ENCODE measurements around the gene OCIAD1. TPM values are rescaled to one million over a fixed set of nuclear protein-coding genes. Genes with fewer than 3 reads are reported as not detected.
A peak's percentile ranks its signal among the peaks of the same experiment; 100 is the strongest.

OCIAD1 gene, protein sequence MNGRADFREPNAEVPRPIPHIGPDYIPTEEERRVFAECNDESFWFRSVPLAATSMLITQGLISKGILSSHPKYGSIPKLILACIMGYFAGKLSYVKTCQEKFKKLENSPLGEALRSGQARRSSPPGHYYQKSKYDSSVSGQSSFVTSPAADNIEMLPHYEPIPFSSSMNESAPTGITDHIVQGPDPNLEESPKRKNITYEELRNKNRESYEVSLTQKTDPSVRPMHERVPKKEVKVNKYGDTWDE
- total RNA-seq, result 100 to 1,000 TPM; 140 to 147 TPM

DNA sequence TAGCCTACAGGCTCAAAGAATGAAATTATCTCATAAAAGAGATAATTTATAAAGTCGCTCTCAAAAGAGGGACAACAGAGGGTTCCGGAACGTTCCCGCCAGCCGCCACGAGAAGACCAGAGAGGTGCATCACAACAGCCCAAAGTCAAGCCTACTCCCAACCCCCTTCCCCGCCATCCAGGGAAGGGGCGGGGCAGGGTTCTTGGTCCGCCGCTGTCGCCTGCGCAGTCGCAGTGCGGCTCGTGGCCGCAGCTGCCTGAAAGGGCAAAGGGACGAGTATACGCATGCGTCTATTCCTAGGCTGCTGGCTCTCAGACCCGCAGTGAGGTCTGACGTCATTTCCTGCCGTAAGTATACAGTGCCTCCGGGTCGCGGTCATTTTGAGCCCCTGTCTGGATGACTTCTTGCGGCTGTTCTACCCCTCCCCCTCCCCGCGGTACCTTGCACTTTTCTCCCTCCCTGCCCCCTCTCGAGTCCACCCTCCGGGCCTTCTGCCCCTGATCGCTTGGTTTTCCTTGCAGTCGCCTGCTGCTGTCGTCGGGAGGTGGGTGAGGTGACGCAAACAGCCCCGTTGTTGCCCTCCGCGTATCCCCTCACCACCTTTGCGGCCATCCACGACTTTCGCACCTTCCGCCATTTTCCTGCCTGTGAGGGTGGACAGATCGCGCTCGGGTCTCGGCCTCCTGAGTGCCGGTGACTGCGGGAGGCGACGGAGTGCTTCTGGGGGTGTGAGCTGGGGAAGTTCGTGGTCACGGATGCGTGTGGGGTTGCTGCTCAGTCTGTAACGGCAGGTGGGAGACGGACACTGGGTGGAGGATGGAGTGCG is at the start of gene OCIAD1:
TSS of gene OCIAD1 (plus strand) at position 383 of the 826 bp plus-strand sequence. CDS start 1,537 bp downstream, outside the sequence.
- H3K4me3 Mint-ChIP-seq, result peak within 1 kb of the TSS; percentile 91 to 99
- peak; percentile 94 to 96 for DNase-seq
- H3K9me3 Mint-ChIP-seq, result peaks cover 5 to 9% of the 10 kb centered on the region in 2 donors
- peak within 1 kb of the TSS; percentile 99 for H3K27ac Mint-ChIP-seq
- peaks cover 6 to 14% of the 10 kb centered on the region in 2 donors for H3K36me3 Mint-ChIP-seq (ENCODE audit: insufficient read depth in 2 of 2)
- ATAC-seq (replicated peaks in 1 of 2), result peak; percentile 99
- H3K27me3 Mint-ChIP-seq (ENCODE audit: low read depth), result no peaks in the 10 kb centered on the region
- peaks cover 26% of the 10 kb centered on the region for H3K4me1 Mint-ChIP-seq (ENCODE audit: low read depth)

DNA sequence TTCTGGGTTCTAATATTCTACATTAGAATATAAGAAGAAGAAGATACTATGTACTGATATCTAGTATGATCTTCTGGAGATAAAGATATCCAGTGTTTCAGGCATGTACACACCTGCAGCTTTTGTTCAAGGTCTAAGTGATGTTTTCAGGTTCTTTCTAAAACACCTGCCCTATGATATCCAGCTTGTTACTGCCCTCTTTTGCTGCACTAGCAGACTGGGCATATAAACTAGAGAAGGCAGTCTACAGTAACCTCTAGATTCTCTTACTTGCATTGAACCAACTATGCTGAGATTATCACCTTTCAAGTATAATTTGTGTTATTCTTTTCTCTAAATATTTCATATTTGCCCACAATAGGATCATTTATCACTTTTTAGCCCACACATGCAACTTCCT is 48.9 kb upstream of the OCIAD1 start:
- Mint-ChIP-seq H3K36me3 (ENCODE audit: insufficient read depth in 2 of 2) (no peaks in the 10 kb centered on the region), H3K27me3 (ENCODE audit: low read depth) (no peaks in the 10 kb centered on the region), H3K4me1 (ENCODE audit: low read depth) (peaks cover 31% of the 10 kb centered on the region), H3K4me3 (no peak overlapping the region), H3K9me3 (no peaks in the 10 kb centered on the region), H3K27ac (no peak overlapping the region)
- DNase-seq (no peak), ATAC-seq (replicated peaks in 1 of 2) (no peak)

DNA sequence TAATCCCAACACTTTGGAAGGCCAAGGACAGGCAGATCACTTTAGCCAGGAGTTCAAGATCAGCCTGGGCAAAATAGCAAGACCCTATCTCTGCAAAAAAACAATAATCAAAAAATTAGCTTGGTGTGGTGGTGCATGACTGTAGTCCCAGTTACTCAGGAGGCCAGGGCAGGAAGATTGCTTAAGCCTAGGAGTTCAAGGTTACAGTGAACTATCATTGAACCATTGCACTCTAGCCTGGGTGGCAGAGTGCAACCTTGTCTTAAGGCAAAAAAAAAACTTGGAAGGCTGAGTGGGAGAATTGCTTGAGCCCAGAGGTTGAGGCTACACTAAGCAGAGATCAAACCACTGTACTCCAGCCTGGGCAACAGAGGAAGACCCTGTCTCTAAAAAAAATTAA is 45.6 kb upstream of the OCIAD1 start:
- H3K9me3 Mint-ChIP-seq, result no peaks in the 10 kb centered on the region
- no peak overlapping the region for H3K4me3 Mint-ChIP-seq
- H3K4me1 Mint-ChIP-seq (ENCODE audit: low read depth), result peaks cover 12% of the 10 kb centered on the region
- H3K27me3 Mint-ChIP-seq (ENCODE audit: low read depth), result no peaks in the 10 kb centered on the region
- H3K36me3 Mint-ChIP-seq (ENCODE audit: insufficient read depth in 2 of 2), result no peaks in the 10 kb centered on the region
- no peak overlapping the region for H3K27ac Mint-ChIP-seq
- DNase-seq, result no peak
- ATAC-seq (replicated peaks in 1 of 2), result no peak

DNA sequence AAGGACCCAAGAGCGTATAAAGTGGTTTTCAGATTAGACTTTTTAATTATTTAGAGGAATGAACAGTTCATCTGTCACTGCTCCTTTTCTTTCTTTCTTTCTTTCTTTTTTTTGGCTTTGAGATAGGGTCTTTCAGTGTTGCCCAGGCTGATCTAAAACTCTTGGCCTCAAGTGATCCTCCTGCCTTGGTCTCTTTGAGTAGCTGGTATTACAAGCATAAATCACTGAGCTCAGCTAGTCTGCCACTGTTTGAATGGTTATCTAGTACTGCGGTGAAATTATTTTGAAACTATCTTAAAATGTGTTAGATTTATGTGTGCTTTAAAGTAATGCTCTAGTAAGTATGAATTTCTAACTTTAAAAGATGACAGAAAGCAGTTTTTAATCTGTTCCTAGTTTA is 44.3 kb upstream of the OCIAD1 start:
- H3K27ac Mint-ChIP-seq, result no peak overlapping the region
- H3K4me1 Mint-ChIP-seq (ENCODE audit: low read depth), result peaks cover 1% of the 10 kb centered on the region
- H3K9me3 Mint-ChIP-seq, result peaks cover 0 to 1% of the 10 kb centered on the region in 2 donors
- DNase-seq (no peak), ATAC-seq (replicated peaks in 1 of 2) (no peak)
- H3K36me3 Mint-ChIP-seq (ENCODE audit: insufficient read depth in 2 of 2), result no peaks in the 10 kb centered on the region
- H3K4me3 Mint-ChIP-seq, result no peak overlapping the region
- no peaks in the 10 kb centered on the region for H3K27me3 Mint-ChIP-seq (ENCODE audit: low read depth)

DNA sequence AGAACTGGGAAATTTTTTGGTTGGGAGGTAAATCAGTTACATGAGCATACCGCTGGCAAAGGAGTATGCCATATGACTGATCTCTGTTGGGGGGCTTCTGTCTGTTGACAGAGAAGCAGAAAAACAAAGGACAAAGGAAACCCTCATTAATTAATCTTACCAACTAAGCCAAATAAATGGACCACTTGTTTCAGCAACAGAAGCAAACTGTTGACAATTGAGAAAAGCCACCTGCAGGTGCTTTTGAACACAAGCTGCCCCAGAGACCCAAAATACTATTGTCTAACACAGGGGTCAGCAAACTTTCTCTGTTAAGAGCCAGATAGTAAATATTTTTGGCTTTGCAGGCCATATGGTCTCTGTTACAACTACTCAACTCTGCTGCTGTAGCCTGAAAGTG is 43.8 kb upstream of the OCIAD1 start:
- Mint-ChIP-seq H3K4me1 (ENCODE audit: low read depth) (peaks cover 2% of the 10 kb centered on the region), H3K36me3 (ENCODE audit: insufficient read depth in 2 of 2) (no peaks in the 10 kb centered on the region), H3K9me3 (peaks cover 0 to 1% of the 10 kb centered on the region in 2 donors), H3K27ac (no peak overlapping the region), H3K4me3 (no peak overlapping the region), H3K27me3 (ENCODE audit: low read depth) (no peaks in the 10 kb centered on the region)
- DNase-seq (no peak), ATAC-seq (replicated peaks in 1 of 2) (no peak)

DNA sequence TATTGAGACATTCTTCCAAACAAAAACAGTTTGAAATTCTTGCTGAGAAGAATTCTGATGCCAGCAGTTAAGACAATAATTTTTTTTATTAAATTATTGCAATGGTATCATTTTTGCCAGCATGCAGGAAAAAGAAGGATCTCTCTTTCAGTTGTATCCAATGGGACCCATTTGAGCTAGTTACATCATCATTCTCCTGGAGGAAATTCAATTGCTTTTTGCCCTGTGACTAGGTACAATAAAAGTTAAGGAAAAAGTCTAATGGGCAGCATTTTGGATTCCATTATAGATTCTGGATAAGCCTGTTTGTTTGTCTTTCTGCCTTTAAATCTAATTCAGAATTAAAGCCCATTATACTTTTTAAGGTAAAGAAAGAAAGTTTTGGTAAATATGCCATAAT is 40.3 kb upstream of the OCIAD1 start:
- no peak overlapping the region for H3K4me3 Mint-ChIP-seq
- peaks cover 14% of the 10 kb centered on the region for H3K4me1 Mint-ChIP-seq (ENCODE audit: low read depth)
- peaks cover 0 to 1% of the 10 kb centered on the region in 2 donors for H3K9me3 Mint-ChIP-seq
- H3K27me3 Mint-ChIP-seq (ENCODE audit: low read depth), result no peaks in the 10 kb centered on the region
- DNase-seq (no peak), ATAC-seq (replicated peaks in 1 of 2) (no peak)
- H3K36me3 Mint-ChIP-seq (ENCODE audit: insufficient read depth in 2 of 2), result no peaks in the 10 kb centered on the region
- H3K27ac Mint-ChIP-seq, result no peak overlapping the region

DNA sequence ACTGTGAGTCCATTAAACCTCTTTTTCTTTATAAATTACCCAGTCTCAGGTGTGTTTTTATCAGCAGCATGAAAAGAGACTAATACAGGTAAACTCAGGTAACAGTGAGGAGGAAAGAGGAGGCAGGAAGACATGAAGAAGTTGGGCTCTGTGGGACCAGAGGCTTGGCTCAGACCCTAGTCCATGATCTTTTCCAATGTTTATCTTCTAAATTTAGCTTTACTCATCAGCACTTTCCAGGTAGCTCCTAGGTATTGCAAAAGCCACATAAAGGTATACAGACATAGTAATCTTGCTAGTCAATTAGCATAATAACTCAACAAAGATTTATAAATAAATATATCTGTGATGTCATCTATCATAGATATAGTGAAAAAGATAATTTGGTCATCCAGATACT is 39.6 kb upstream of the OCIAD1 start:
- Mint-ChIP-seq H3K4me3 (no peak overlapping the region), H3K36me3 (ENCODE audit: insufficient read depth in 2 of 2) (no peaks in the 10 kb centered on the region)
- no peak for DNase-seq

DNA sequence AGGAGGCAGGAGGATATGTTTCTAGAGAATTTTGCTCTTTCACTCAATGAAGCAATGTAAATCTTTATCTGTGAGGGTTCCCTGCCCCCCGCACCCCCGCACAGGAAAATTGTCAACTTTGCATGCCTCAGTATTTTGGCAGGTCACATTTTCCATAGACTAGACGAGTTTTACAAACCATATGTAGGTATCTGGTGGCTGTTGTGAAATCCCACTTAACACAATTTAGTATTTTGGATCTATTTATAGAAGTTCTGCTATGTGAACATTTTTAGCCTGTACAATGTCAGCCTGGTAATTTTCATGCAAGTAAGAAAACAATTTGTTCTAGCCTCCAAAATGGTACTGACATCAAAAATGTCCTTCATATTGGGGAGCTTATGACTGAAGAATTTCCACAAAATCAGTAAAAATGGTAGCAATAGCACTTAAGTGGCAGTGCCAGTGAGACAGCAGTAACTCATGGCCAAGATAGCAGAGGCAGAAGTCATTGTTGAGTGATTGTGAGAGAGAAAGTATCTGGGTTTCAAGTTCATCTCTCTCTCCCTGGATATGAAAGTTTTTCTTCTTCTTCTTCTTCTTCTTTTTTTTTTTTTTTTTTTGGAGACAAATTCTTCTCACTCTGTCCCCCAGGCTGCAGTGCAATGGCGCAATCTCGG is 38.4 kb upstream of the OCIAD1 start:
- Mint-ChIP-seq H3K27me3 (ENCODE audit: low read depth) (no peaks in the 10 kb centered on the region), H3K36me3 (ENCODE audit: insufficient read depth in 2 of 2) (no peaks in the 10 kb centered on the region), H3K4me1 (ENCODE audit: low read depth) (peaks cover 14% of the 10 kb centered on the region), H3K27ac (no peak overlapping the region), H3K9me3 (peaks cover 0 to 1% of the 10 kb centered on the region in 2 donors), H3K4me3 (no peak overlapping the region)
- ATAC-seq (replicated peaks in 1 of 2), result peak; percentile 40 to 44
- DNase-seq, result no peak

More for the DNA sequence above, 39.6 kb upstream of the OCIAD1 start:
- Mint-ChIP-seq H3K4me1 (ENCODE audit: low read depth) (peaks cover 14% of the 10 kb centered on the region), H3K27me3 (ENCODE audit: low read depth) (no peaks in the 10 kb centered on the region), H3K27ac (no peak overlapping the region), H3K9me3 (peaks cover 0 to 1% of the 10 kb centered on the region in 2 donors)
- ATAC-seq (replicated peaks in 1 of 2), result no peak

DNA sequence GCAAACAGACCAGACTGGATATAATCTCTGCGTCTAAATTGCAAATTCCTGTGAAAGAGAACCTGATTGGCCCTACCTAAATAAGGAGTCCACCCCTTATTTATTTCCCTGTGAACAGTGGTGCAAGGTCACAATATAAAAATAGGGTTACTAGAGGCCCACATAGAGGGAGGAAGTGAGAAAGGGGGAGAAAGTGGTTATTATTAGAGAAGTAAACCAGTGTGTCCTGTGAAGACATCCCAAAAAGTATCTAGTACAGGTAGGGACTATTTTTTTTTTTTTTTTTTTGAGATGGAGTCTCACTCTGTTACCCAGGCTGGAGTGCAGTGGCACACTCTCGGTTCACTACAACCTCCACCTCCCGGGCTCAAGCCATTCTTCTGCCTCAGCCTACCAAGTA is 35.8 kb upstream of the OCIAD1 start:
- DNase-seq (no peak), ATAC-seq (replicated peaks in 1 of 2) (no peak)
- H3K27ac Mint-ChIP-seq, result no peak overlapping the region
- no peaks in the 10 kb centered on the region for H3K36me3 Mint-ChIP-seq (ENCODE audit: insufficient read depth in 2 of 2)
- H3K4me1 Mint-ChIP-seq (ENCODE audit: low read depth), result peaks cover 14% of the 10 kb centered on the region
- H3K27me3 Mint-ChIP-seq (ENCODE audit: low read depth), result no peaks in the 10 kb centered on the region
- H3K4me3 Mint-ChIP-seq, result no peak overlapping the region
- peaks cover 0 to 1% of the 10 kb centered on the region in 2 donors for H3K9me3 Mint-ChIP-seq

DNA sequence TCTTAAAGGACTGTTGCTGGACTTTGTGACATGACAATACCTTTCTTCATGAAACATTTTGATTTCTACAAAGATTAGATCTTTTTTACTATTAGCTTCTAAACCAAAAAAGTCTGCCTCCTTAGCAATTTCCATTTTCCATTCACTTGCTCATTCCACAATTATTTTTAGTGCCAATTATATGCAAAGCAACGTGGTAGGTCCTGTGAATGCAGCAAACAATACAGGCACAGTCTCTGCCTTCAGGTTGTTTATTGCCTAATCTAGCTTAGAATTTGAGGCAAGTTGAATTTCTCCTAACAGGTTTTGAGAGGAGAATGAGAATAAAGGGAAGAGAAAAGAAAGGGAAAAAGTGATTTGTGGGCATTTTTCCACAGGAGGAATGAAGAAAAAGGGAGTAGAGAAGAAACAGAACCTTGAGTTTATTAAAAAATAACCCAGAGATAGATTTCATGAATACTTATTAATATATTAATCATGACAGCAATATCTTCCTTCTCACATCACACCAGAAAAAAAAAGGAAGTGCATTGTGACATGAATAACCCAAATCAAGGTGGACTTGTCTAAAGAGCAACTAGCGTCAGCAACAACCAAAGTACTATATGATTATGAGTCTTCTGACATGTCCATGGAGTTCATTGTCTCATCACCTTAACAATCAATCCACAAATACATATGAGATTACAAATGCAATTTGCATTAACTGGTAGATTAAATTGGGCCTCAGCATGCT is 34.5 kb upstream of the OCIAD1 start:
- DNase-seq (no peak), ATAC-seq (replicated peaks in 1 of 2) (no peak)
- no peak overlapping the region for H3K4me3 Mint-ChIP-seq
- no peak overlapping the region for H3K27ac Mint-ChIP-seq
- H3K27me3 Mint-ChIP-seq (ENCODE audit: low read depth), result no peaks in the 10 kb centered on the region
- peaks cover 14% of the 10 kb centered on the region for H3K4me1 Mint-ChIP-seq (ENCODE audit: low read depth)
- H3K36me3 Mint-ChIP-seq (ENCODE audit: insufficient read depth in 2 of 2), result no peaks in the 10 kb centered on the region
- no peaks in the 10 kb centered on the region for H3K9me3 Mint-ChIP-seq

DNA sequence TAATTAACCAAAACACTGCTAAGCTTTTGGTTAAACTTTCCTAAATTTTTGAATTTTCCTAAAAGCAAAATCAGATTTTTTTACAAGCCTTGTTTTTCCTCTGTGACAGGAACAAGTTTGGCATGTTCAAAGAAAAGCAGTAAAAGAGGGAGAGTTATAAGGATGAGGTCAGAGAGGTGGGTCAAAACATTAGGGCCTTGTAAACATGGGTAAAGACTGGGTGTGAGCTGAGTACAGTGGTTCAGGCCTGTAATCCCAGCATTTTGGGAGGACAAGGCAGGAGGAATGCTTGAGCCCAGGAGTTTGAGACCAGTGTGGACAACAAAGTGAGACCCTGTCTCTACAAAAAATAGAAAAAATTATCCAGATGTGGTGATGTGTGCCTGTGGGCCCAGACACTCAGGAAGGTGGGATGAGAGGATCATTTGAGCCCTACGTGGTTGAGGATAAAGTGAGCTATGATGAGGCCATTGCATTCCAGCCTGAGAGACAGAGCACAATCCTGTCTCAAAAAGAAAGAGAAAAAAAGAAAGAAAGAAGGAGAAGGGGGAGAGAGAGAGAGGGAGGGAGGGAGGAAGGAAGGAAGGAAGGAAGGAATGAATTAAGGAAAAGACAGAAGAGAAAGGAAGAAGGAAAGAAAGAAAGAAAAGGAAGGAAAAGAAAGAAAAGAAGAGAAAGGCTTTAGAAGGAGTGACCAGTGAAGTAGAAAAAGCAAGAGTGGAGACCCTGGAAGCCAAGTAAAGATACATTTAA is 33.8 kb upstream of the OCIAD1 start:
- Mint-ChIP-seq H3K9me3 (no peaks in the 10 kb centered on the region), H3K36me3 (ENCODE audit: insufficient read depth in 2 of 2) (no peaks in the 10 kb centered on the region), H3K27ac (no peak overlapping the region), H3K4me3 (no peak overlapping the region), H3K27me3 (ENCODE audit: low read depth) (no peaks in the 10 kb centered on the region), H3K4me1 (ENCODE audit: low read depth) (peaks cover 12% of the 10 kb centered on the region)
- no peak for DNase-seq
- ATAC-seq (replicated peaks in 1 of 2), result no peak

DNA sequence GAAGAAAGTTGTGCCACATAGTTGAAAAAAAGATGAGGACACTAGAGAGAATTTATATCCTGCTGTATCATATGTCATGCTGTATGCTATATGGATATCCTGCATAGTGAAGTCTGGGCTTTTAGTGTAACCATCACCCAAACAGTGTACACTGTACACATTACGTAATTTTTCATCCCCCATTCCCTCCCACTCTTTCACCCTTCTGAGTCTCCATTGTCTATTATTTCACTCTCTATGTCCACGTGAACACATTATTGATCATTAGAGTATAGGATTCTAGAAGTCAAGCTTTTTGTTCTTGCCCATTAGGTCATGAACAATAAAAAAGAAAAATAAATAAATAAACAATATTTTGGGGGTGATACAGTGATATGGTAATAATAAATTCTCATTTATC is 32.8 kb upstream of the OCIAD1 start:
- H3K4me3 Mint-ChIP-seq, result no peak overlapping the region
- no peaks in the 10 kb centered on the region for H3K36me3 Mint-ChIP-seq (ENCODE audit: insufficient read depth in 2 of 2)
- H3K4me1 Mint-ChIP-seq (ENCODE audit: low read depth), result peaks cover 6% of the 10 kb centered on the region
- ATAC-seq (replicated peaks in 1 of 2) (no peak), DNase-seq (no peak)
- H3K27me3 Mint-ChIP-seq (ENCODE audit: low read depth), result no peaks in the 10 kb centered on the region
- H3K27ac Mint-ChIP-seq, result no peak overlapping the region
- no peaks in the 10 kb centered on the region for H3K9me3 Mint-ChIP-seq
